PFSK-1 (cell line): Measurements from ENCODE around the gene DAND5.

ENCODE experiments used
- FOXP2 ChIP-seq: optimal IDR thresholded peaks from 2 replicates; pipeline ENCODE3; 2011; ENCODE audit warnings: borderline replicate concordance, control low read depth, inconsistent platforms; ENCODE audit not compliant: insufficient read depth; ENCODE audit errors: extremely low read length, extremely low read depth
- POLR2AphosphoS5 ChIP-seq: IDR thresholded peaks from 2 replicates; pipeline ENCODE4 v1.6.1; 2012; ENCODE audit warnings: low read depth, mild to moderate bottlenecking, control low read depth, low read length, moderate library complexity
- SIN3A ChIP-seq: IDR thresholded peaks from 2 replicates; pipeline ENCODE4 v1.6.1; 2012; ENCODE audit warnings: mild to moderate bottlenecking, low read length, moderate library complexity, borderline replicate concordance; ENCODE audit not compliant: insufficient read depth
- TAF1 ChIP-seq: IDR thresholded peaks from 2 replicates; pipeline ENCODE4 v1.6.1; 2012; ENCODE audit warnings: low read length, control low read depth, borderline replicate concordance; ENCODE audit not compliant: insufficient read depth
- TF ChIP-seq, protein P1 (sequence below), 2 experiments: IDR thresholded peaks; 2 replicates each; pipeline versions ENCODE4 v1.6.1 to v1.8.0; 2011 to 2012; ENCODE audit warnings: low read depth in 2 of 2, low read length in 2 of 2, control low read depth in 1 of 2, inconsistent platforms in 1 of 2, mild to moderate bottlenecking in 1 of 2, moderate library complexity in 1 of 2; ENCODE audit not compliant: insufficient read depth in 1 of 2

Gene DAND5

DNA sequence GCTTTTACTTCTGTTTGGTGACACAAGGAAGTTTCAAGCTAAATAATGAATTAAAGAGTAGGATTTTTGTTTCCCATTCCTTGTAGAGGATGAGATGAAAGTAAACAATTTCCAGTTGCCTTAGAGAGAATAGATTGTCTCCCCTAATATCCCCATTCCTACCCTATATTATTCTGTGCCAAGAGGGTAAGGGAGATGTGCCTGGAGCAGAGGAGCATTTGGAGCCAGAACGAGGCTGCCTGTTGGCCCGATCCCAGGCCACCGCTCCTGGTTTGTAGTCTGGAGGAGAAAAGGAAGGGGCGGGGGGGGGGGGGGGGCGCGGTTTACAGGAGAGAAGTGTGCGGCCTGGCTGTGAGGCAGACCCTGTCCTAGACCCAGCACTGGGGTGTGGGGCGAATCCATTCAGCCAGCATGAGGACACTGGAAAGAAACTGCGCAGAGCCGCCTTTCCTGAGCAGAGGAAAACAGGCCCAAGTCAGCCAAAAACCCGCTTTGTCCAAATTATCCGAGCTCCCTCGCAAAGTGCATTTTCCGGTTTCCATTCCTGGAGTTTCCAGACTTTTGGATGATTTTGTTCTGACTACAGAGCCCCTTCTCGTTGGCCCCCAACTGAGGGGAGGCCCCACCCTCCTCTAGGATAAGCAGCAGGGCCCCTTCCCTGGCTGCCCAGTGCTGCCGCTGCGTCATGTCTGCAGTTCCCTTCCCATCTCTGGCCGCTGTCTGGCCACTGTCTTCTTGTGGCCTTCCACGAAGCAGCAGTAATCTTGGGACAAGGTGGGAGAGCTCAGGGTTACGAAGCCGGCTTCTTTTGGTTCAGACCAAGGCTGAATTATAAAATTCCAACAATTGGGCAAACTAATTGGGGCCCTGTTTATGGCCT, 48.9 kb downstream of the DAND5 start:
- no peak for TF ChIP-seq POLR2AphosphoS5

DNA sequence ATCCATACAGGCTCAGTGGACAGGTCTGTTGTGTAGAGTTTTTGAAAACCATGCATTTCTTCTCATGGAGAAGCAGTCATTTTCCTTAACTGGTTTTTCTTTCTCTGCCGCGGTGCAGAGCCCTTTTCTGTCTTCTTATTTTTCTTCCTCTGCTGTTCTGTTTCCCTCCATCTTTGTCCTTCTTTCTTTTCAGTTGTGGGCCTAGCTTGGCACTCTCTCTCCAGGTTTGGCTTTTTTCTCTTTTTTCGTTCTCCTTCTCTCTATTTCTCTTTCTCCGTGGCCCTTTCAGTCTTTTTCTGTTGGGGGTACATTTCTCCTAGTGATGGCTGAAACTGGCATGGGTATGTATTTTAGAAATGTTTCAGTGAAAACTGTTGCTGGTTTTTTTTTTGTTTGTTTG, 50.0 kb downstream of the DAND5 start:
- no peak for TF ChIP-seq POLR2AphosphoS5
- TF ChIP-seq FOXP2: no peak
- TF ChIP-seq, protein P1, sequence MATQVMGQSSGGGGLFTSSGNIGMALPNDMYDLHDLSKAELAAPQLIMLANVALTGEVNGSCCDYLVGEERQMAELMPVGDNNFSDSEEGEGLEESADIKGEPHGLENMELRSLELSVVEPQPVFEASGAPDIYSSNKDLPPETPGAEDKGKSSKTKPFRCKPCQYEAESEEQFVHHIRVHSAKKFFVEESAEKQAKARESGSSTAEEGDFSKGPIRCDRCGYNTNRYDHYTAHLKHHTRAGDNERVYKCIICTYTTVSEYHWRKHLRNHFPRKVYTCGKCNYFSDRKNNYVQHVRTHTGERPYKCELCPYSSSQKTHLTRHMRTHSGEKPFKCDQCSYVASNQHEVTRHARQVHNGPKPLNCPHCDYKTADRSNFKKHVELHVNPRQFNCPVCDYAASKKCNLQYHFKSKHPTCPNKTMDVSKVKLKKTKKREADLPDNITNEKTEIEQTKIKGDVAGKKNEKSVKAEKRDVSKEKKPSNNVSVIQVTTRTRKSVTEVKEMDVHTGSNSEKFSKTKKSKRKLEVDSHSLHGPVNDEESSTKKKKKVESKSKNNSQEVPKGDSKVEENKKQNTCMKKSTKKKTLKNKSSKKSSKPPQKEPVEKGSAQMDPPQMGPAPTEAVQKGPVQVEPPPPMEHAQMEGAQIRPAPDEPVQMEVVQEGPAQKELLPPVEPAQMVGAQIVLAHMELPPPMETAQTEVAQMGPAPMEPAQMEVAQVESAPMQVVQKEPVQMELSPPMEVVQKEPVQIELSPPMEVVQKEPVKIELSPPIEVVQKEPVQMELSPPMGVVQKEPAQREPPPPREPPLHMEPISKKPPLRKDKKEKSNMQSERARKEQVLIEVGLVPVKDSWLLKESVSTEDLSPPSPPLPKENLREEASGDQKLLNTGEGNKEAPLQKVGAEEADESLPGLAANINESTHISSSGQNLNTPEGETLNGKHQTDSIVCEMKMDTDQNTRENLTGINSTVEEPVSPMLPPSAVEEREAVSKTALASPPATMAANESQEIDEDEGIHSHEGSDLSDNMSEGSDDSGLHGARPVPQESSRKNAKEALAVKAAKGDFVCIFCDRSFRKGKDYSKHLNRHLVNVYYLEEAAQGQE (IDR thresholded peaks at IDR 0.05; ENCODE audit: insufficient read depth in 1 of 2, low read depth in 2 of 2, low read length in 2 of 2): no peak
- TF ChIP-seq TAF1: no peak
- no peak for TF ChIP-seq SIN3A

DNA sequence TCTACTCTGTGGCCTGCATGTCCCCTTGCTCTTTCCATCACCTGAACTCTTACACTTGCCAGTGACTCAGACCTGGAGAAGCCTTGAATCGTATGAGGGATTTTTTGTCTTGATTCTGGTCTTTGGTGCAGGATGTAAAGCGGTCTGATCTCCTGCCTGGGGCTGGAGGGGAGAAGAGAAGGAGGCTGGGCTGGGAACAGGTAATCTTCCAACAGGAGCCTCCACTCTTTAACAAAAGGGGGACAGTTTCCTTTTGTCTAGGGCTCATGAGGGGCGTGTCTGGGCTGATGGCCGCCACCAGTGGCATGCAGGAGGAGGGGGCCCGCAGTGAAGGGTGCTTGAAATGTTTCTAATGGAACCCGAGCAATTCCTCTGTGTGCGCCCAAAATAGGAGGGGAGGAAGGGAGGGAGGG, 50.6 kb downstream of the DAND5 start:
- no peak for TF ChIP-seq TAF1

DNA sequence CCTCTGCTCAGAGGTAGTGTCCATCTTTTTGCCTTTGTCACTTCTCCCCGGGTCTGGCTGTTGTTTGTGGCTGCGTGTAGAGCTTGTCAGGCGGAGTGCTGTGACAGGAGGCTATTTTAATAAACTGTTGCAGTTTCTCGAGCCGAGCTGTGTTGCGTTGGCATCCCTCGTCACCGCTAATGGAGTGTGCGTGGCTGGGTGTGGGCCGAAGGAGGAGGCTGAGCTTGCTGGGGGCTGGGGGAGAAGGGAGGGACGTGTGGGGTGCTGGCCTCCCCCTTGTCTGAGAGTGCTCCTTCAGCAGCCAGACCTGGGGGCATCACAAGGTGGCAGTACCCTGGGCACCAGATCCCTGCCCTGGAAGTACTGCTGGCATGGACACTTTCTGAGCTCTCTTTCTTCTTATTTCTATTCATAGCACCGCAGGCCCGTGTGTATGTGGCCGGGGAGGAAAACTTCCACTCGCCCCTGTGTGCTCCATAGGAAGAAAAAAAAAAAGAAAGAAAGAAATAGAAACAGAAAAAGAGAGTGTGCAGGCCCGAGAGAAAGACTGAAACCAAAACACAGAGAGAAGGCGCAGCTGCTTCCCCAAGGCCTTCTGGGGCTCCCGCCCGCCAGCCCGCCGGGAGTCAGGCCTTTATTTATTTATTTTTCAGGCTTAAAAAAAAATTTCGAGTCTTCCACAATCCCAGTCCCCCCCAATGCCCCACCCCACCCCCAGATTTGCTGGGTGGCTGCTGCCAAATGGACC, 52.9 kb downstream of the DAND5 start:
- no peak for TF ChIP-seq FOXP2

DNA sequence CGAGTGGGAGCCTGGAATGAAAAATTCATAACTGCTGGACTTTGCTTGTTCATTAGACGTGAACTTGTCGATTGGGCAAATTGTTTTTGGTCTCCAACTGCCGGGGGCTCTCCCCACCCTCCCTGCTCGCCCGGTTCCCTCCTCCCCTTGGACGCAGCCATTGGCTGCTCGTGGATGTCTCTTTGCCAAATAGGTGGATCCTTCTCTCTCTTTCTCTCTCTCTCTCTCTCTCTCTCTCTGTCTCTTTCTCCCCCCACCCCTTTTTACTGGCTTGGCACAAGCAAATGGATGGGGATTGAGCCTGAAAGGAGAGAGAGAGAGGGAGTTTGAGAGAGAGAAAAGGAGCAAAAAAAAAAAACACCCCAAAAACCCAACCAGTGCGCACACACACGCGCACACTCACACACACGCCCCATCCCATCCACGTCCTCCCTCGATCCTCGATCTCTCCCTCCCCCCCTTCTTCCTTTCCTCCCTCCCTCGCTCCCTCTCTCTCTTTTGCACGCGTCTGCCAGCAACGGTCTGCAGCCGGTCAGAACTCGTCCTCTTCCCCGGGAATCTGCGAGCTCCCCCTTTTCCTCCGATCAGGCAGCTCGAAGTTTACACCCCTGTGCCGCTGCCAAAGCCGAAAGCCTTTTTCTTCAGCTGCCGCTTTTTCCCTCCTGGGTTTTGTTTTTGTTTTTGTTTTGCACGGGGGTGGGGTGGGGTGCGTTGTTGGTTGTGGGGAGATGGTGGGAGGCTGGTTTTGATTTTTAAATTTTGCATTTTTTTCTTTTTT, 53.7 kb downstream of the DAND5 start:
- TF ChIP-seq FOXP2: no peak
- no peak for TF ChIP-seq TAF1
- peak; percentile 36; the same call in 1 of the 2 replicates for TF ChIP-seq POLR2AphosphoS5
- TF ChIP-seq, protein P1 (IDR thresholded peaks at IDR 0.05; ENCODE audit: insufficient read depth in 1 of 2, low read depth in 2 of 2, low read length in 2 of 2): no peak
- no peak for TF ChIP-seq SIN3A

DNA sequence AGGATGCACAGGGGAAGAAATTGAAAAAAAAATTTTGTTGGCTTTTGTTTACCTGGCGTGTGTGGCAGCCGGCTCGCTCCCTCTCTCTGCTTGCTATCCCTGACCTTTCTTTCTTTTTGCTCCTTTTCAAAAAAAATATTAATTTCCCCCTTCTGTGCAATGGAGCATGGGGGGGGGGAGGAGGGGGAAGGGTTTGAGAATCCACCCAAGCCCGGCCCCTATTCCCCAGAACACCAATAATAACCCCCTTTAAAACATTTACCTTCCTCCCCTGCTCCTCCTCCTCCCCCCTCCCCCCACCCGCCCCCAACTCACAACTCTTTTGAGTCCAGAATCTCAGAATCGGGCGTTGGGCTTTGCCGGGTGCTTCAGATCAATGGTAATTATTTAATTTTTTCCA, 54.3 kb downstream of the DAND5 start:
- TF ChIP-seq POLR2AphosphoS5: no peak
- no peak for TF ChIP-seq TAF1
- TF ChIP-seq SIN3A: no peak
- TF ChIP-seq, protein P1 (IDR thresholded peaks at IDR 0.05; ENCODE audit: insufficient read depth in 1 of 2, low read depth in 2 of 2, low read length in 2 of 2): no peak
- TF ChIP-seq FOXP2: no peak
